ENCODE measurements around the gene STXBP1. TPM values are rescaled to one million over a fixed set of nuclear protein-coding genes. Genes with fewer than 3 reads are reported as not detected.

STXBP1 gene
- total RNA-seq, 2 experiments from 2014 or later = 1.9 to 3.4 TPM

- ChIA-PET CTCF (interaction anchor here (0.8 to 2.0 kb wide), 5 partner anchors 19 to 332 kb away, joined by 3 to 9 read pairs (median 4); partner anchors contain the start of gene TOR2A), POLR2A (interaction anchor here (1.2 to 1.6 kb wide), 3 partner anchors 19 to 146 kb away, joined by 4 to 8 read pairs (median 4); partner anchors contain the start of gene TOR2A)
- H3K27me3 Mint-ChIP-seq = peaks cover 20% of the 10 kb centered on the region
- ATAC-seq (ENCODE audit: poor library complexity) = no peak
- Histone ChIP-seq H3K4me3 (ENCODE audit: low read length) (no peak overlapping the region), H3K4me1 (ENCODE audit: insufficient read depth, low read length) (peaks cover 4% of the 10 kb centered on the region), H3K9me3 (ENCODE audit: control insufficient read depth in 1 of 2, insufficient read depth in 1 of 2, low read length in 2 of 2) (no peaks in the 10 kb centered on the region), H3K27me3 (ENCODE audit: control insufficient read depth in 1 of 2, insufficient read depth in 2 of 2, low read length in 2 of 2) (no peaks in the 10 kb centered on the region), H3K36me3 (ENCODE audit: insufficient read depth, low read length) (no peaks in the 10 kb centered on the region), H3K27ac (ENCODE audit: low read depth in 1 of 2, low read length in 2 of 2) (no peak overlapping the region)
- H3K9me3 Mint-ChIP-seq = no peaks in the 10 kb centered on the region
- DNase-seq = no peak
- H3K4me3 Mint-ChIP-seq = no peak overlapping the region
- H3K4me1 Mint-ChIP-seq (ENCODE audit: low read depth) = no peaks in the 10 kb centered on the region
- no peaks in the 10 kb centered on the region for H3K36me3 Mint-ChIP-seq (ENCODE audit: low read depth)
- intact Hi-C loops (cut with DNase I, micrococcal nuclease) = loop anchor here in 1 of 2 experiments (10.0 kb wide), 1 partner anchor 644 kb away; no protein-coding TSS in a partner anchor
- no peak for TF ChIP-seq CTCF (IDR thresholded peaks at IDR 0.05)
- H3K27ac Mint-ChIP-seq = no peak overlapping the region
Observed at GRCh38 chr9:127588740-127589506, 23.2 kb upstream of the STXBP1 start.

- no peak overlapping the region for H3K4me3 ChIP-seq (ENCODE audit: low read length)
- no peaks in the 10 kb centered on the region for H3K9me3 ChIP-seq (ENCODE audit: control insufficient read depth in 1 of 2, insufficient read depth in 1 of 2, low read length in 2 of 2)
- H3K4me3 Mint-ChIP-seq = no peak overlapping the region
- H3K9me3 Mint-ChIP-seq = no peaks in the 10 kb centered on the region
- H3K36me3 Mint-ChIP-seq (ENCODE audit: low read depth) = no peaks in the 10 kb centered on the region
- no peaks in the 10 kb centered on the region for H3K27me3 ChIP-seq (ENCODE audit: control insufficient read depth in 1 of 2, insufficient read depth in 2 of 2, low read length in 2 of 2)
- peak in 4 of 14 experiments; percentile 49 to 67 (median 62) for DNase-seq
- H3K4me1 Mint-ChIP-seq (ENCODE audit: low read depth) = no peaks in the 10 kb centered on the region
- no peak overlapping the region for H3K27ac ChIP-seq (ENCODE audit: low read depth in 1 of 2, low read length in 2 of 2)
- ChIA-PET POLR2A (interaction anchor here (1.2 to 1.6 kb wide), 3 partner anchors 18 to 145 kb away, joined by 4 to 8 read pairs (median 4); partner anchors contain the start of gene TOR2A), CTCF (interaction anchor here (0.6 to 2.0 kb wide), 7 partner anchors 15 to 331 kb away, joined by 3 to 9 read pairs (median 3); partner anchors contain the start of gene TOR2A)
- intact Hi-C loops (cut with DNase I, micrococcal nuclease) = loop anchor here (1.0 to 10.0 kb wide), 5 partner anchors 144 to 645 kb away; partner anchors contain the start of gene CDK9 (in 1 of the 2)
- peak; percentile 86 for TF ChIP-seq CTCF (IDR thresholded peaks at IDR 0.05)
- no peaks in the 10 kb centered on the region for H3K36me3 ChIP-seq (ENCODE audit: insufficient read depth, low read length)
- peak; percentile 64 for ATAC-seq (ENCODE audit: poor library complexity)
- H3K27me3 Mint-ChIP-seq = peaks cover 20% of the 10 kb centered on the region
- no peak overlapping the region for H3K27ac Mint-ChIP-seq
- H3K4me1 ChIP-seq (ENCODE audit: insufficient read depth, low read length) = peaks cover 4% of the 10 kb centered on the region
Observed at GRCh38 chr9:127589955-127590370, 22.1 kb upstream of the STXBP1 start.

GRCh38 chr9:127595611-127596010, 16.5 kb upstream of the STXBP1 start:
- no peaks in the 10 kb centered on the region for H3K4me1 Mint-ChIP-seq (ENCODE audit: low read depth)
- no peak for TF ChIP-seq CTCF (IDR thresholded peaks at IDR 0.05)
- intact Hi-C loops (cut with DNase I, micrococcal nuclease) = no loop called here
- no peaks in the 10 kb centered on the region for H3K36me3 Mint-ChIP-seq (ENCODE audit: low read depth)
- DNase-seq = no peak
- Histone ChIP-seq H3K36me3 (ENCODE audit: insufficient read depth, low read length) (no peaks in the 10 kb centered on the region), H3K4me3 (ENCODE audit: low read length) (no peak overlapping the region), H3K9me3 (ENCODE audit: control insufficient read depth in 1 of 2, insufficient read depth in 1 of 2, low read length in 2 of 2) (no peaks in the 10 kb centered on the region), H3K4me1 (ENCODE audit: insufficient read depth, low read length) (no peaks in the 10 kb centered on the region), H3K27ac (ENCODE audit: low read depth in 1 of 2, low read length in 2 of 2) (no peak overlapping the region), H3K27me3 (ENCODE audit: control insufficient read depth in 1 of 2, insufficient read depth in 2 of 2, low read length in 2 of 2) (no peaks in the 10 kb centered on the region)
- peaks cover 4% of the 10 kb centered on the region for H3K27me3 Mint-ChIP-seq
- no peak for ATAC-seq (ENCODE audit: poor library complexity)
- no peak overlapping the region for H3K4me3 Mint-ChIP-seq
- ChIA-PET POLR2A (no interaction called here), CTCF (interaction anchor here (1.1 kb wide), 1 partner anchor 17 kb away, joined by 3 read pairs; no protein-coding TSS in a partner anchor)
- no peaks in the 10 kb centered on the region for H3K9me3 Mint-ChIP-seq
- no peak overlapping the region for H3K27ac Mint-ChIP-seq

Data from CD4-positive, alpha-beta T cell (primary cell).